Ishikawa (cell line): ENCODE measurements around the gene TEX261.

Experiments
- CEBPB ChIP-seq: IDR thresholded peaks from 2 replicates; pipeline ENCODE4 v1.6.1; 2012
- CREB1 ChIP-seq: IDR thresholded peaks from 2 replicates; pipeline ENCODE4 v1.6.1; 2012; ENCODE audit warnings: low read depth
- EGR1 ChIP-seq: IDR thresholded peaks from 2 replicates; pipeline ENCODE4 v1.6.1; 2012
- EP300 ChIP-seq: IDR thresholded peaks from 2 replicates; pipeline ENCODE4 v1.6.1; 2012; ENCODE audit warnings: borderline replicate concordance
- FOXM1 ChIP-seq: IDR thresholded peaks from 2 replicates; pipeline ENCODE4 v1.6.1; 2012; ENCODE audit warnings: low read depth, borderline replicate concordance
- NFIC ChIP-seq: IDR thresholded peaks from 2 replicates; pipeline ENCODE4 v1.6.1; 2012
- RAD21 ChIP-seq: IDR thresholded peaks from 2 replicates; pipeline ENCODE4 v1.6.1; 2012; ENCODE audit warnings: low read depth
- TAF1 ChIP-seq: IDR thresholded peaks from 2 replicates; pipeline ENCODE4 v1.6.1; 2012; ENCODE audit warnings: low read depth, mild to moderate bottlenecking
- TCF12 ChIP-seq: IDR thresholded peaks from 2 replicates; pipeline ENCODE4 v1.6.1; 2012; ENCODE audit warnings: low read depth
- TEAD4 ChIP-seq: IDR thresholded peaks from 2 replicates; pipeline ENCODE4 v1.6.1; 2012
- YY1 ChIP-seq: IDR thresholded peaks from 2 replicates; pipeline ENCODE4 v1.6.1; 2012; ENCODE audit warnings: low read depth
- ZBTB7A ChIP-seq: IDR thresholded peaks from 2 replicates; pipeline ENCODE4 v1.6.1; 2012; ENCODE audit warnings: low read depth
- TF ChIP-seq, protein P1 (sequence below): IDR thresholded peaks from 2 replicates; pipeline ENCODE4 v1.6.1; 2012
- TF ChIP-seq, protein P2 (sequence below): IDR thresholded peaks from 2 replicates; pipeline ENCODE4 v1.6.1; 2012
- TF ChIP-seq, protein P3 (sequence below): IDR thresholded peaks from 2 replicates; pipeline ENCODE4 v1.6.1; 2012; ENCODE audit warnings: low read depth, mild to moderate bottlenecking

Gene TEX261

DNA sequence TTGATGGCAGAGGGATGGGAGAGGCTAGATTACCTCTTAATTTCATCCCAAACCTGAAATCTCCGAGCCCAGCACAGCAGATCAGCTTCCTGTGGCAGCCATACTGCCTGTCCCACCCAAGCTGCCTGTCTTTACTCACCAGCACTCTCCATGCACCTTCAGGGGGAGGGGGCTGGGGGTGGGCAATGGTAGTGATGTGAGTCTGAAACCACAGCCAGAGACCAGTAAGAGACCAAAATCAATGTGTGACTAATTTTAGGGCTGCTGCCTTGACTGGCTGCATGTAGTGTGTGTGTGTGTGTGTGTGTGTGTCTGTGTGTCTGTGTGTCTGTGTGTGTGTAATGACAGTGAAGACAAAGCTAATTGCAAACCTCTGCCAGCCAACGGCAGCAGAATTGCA lies 11.7 kb upstream of the TEX261 start:
- TF ChIP-seq TCF12 = no peak
- no peak for TF ChIP-seq EP300
- TF ChIP-seq ZBTB7A = no peak
- TF ChIP-seq CEBPB = no peak
- TF ChIP-seq, protein P1, sequence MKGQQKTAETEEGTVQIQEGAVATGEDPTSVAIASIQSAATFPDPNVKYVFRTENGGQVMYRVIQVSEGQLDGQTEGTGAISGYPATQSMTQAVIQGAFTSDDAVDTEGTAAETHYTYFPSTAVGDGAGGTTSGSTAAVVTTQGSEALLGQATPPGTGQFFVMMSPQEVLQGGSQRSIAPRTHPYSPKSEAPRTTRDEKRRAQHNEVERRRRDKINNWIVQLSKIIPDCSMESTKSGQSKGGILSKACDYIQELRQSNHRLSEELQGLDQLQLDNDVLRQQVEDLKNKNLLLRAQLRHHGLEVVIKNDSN = no peak
- no peak for TF ChIP-seq NFIC
- TF ChIP-seq CREB1 = no peak
- TF ChIP-seq, protein P2, sequence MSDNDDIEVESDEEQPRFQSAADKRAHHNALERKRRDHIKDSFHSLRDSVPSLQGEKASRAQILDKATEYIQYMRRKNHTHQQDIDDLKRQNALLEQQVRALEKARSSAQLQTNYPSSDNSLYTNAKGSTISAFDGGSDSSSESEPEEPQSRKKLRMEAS = no peak
- no peak for TF ChIP-seq FOXM1
- no peak for TF ChIP-seq RAD21
- no peak for TF ChIP-seq TEAD4
- TF ChIP-seq TAF1 = no peak
- TF ChIP-seq EGR1 = no peak
- TF ChIP-seq, protein P3, sequence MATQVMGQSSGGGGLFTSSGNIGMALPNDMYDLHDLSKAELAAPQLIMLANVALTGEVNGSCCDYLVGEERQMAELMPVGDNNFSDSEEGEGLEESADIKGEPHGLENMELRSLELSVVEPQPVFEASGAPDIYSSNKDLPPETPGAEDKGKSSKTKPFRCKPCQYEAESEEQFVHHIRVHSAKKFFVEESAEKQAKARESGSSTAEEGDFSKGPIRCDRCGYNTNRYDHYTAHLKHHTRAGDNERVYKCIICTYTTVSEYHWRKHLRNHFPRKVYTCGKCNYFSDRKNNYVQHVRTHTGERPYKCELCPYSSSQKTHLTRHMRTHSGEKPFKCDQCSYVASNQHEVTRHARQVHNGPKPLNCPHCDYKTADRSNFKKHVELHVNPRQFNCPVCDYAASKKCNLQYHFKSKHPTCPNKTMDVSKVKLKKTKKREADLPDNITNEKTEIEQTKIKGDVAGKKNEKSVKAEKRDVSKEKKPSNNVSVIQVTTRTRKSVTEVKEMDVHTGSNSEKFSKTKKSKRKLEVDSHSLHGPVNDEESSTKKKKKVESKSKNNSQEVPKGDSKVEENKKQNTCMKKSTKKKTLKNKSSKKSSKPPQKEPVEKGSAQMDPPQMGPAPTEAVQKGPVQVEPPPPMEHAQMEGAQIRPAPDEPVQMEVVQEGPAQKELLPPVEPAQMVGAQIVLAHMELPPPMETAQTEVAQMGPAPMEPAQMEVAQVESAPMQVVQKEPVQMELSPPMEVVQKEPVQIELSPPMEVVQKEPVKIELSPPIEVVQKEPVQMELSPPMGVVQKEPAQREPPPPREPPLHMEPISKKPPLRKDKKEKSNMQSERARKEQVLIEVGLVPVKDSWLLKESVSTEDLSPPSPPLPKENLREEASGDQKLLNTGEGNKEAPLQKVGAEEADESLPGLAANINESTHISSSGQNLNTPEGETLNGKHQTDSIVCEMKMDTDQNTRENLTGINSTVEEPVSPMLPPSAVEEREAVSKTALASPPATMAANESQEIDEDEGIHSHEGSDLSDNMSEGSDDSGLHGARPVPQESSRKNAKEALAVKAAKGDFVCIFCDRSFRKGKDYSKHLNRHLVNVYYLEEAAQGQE = no peak

DNA sequence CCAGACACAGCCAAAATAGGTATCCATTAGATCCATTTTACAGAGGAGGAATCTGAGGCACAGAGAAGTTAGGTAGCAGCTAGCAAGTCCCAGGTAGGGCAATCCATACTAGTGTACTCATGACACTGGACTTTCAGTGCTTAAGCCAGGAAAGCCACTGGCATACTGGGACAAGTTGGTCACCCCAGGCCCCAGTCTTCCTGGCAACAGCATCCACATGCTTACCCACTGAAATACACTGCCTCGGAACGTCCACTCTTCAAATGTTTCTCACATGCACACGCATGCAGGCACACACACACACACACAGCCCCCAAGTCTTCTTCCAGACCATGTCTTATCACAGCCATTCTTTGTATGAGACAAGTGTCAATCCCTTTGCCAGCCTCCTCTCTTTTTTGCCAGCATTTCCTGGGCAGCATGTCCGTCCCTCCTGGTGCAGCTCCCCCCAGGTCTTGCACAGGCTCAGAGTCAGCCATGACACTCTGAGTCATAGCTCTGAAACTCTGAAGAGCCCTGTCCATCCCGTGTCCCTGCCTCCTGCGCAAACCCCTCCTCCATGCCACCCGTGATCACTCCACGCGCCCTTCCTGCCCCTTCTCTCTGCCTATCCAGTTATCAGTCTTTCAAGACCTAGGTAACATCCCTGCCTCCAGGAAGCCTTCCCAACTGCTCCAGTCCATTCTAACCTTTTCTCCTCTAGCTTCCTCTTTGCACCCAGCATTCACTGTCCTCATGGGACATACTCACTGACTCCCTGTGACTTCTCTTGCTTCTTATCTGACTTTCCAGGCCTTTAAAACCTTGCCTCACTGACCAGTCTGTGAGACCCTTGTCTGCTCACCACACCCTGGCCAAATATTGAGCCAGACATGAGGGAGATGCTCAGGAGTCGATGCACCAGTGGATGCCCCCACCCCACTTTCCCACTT lies 10.9 kb upstream of the TEX261 start:
- TF ChIP-seq CREB1 (no peak), FOXM1 (no peak), TAF1 (no peak), EGR1 (no peak), EP300 (no peak), TEAD4 (no peak), TCF12 (no peak), ZBTB7A (no peak), CEBPB (no peak), YY1 (no peak), NFIC (no peak), RAD21 (no peak)
- TF ChIP-seq, protein P1 = no peak
- TF ChIP-seq, protein P2 = no peak
- TF ChIP-seq, protein P3 = no peak

- TF ChIP-seq, protein P3 = no peak
- TF ChIP-seq, protein P2 = no peak
- TF ChIP-seq EGR1 (no peak), CEBPB (no peak), RAD21 (no peak), TAF1 (no peak), YY1 (no peak), ZBTB7A (no peak), EP300 (no peak)
These were observed 10.2 kb upstream of the TEX261 start for GRCh38 chr2:71004857-71005256.
